Spleen (tissue), 11 donors: ENCODE measurements around the gene SPIRE1. TPM values are rescaled to one million over a fixed set of nuclear protein-coding genes. Genes with fewer than 3 reads are reported as not detected.

ENCODE experiments used
- DNase-seq: peaks from one replicate; pipeline ENCODE4 v3.0.0-alpha.2; 2020
- H3K27ac ChIP-seq, 8 donors: fragments of 200-600 bp; sonication (generic) in 7 of 8; 1 replicate in 4 of 8; 2 replicates in 4 of 8; pipeline versions ENCODE4 v1.5.0 to v1.8.0; 2016 to 2021; ENCODE audit warnings: inconsistent platforms in 4 of 8, mild to moderate bottlenecking in 4 of 8, moderate library complexity in 1 of 8
- H3K27me3 ChIP-seq, 7 donors: fragments of 200-600 bp; sonication (generic) in 6 of 7; replicated peaks in 1 of 7; 1 replicate in 4 of 7; 2 replicates in 3 of 7; pipeline versions ENCODE4 v1.5.0 to v1.8.0; 2016 to 2021; ENCODE audit warnings: inconsistent platforms in 3 of 7, mild to moderate bottlenecking in 1 of 7
- H3K36me3 ChIP-seq, 6 donors: fragments of 200-600 bp; sonication (generic) in 5 of 6; 1 replicate in 4 of 6; 2 replicates in 2 of 6; pipeline versions ENCODE4 v1.5.0 to v1.8.0; 2016 to 2021; ENCODE audit warnings: inconsistent platforms in 2 of 6
- H3K4me1 ChIP-seq, 6 donors: fragments of 200-600 bp; sonication (generic) in 5 of 6; 1 replicate in 3 of 6; 2 replicates in 3 of 6; pipeline versions ENCODE4 v1.5.0 to v1.8.0; 2016 to 2021; ENCODE audit warnings: inconsistent platforms in 3 of 6
- H3K4me3 ChIP-seq, 8 donors: fragments of 200-600 bp; sonication (generic) in 7 of 8; 1 replicate in 4 of 8; 2 replicates in 4 of 8; pipeline versions ENCODE4 v1.5.0 to v1.8.0; 2016 to 2021; ENCODE audit warnings: inconsistent platforms in 4 of 8, mild to moderate bottlenecking in 4 of 8, moderate library complexity in 2 of 8
- H3K9me3 ChIP-seq, 8 donors: fragments of 200-600 bp; sonication (generic) in 7 of 8; 1 replicate in 4 of 8; 2 replicates in 4 of 8; pipeline versions ENCODE4 v1.5.0 to v1.8.0; 2016 to 2021; ENCODE audit warnings: inconsistent platforms in 4 of 8
- POLR2A ChIP-seq, 3 donors: fragments of 450-650 bp; IDR thresholded peaks; one replicate each; pipeline ENCODE4 v1.5.1; 2017; ENCODE audit warnings: antibody characterized with exemption in 3 of 3, mild to moderate bottlenecking in 1 of 3
- POLR2AphosphoS5 ChIP-seq, 3 donors: sonication (generic); formaldehyde crosslinking; IDR thresholded peaks; one replicate each; pipeline ENCODE4 v1.5.1; 2017; ENCODE audit warnings: antibody characterized with exemption in 3 of 3
- WGBS, 5 donors: extraction: QIAGEN DNeasy Blood & Tissue Kit in 3 of 5; methylation state at CpG; one replicate each; pipeline versions ENCODE4 v1.1.5 to v1.1.7; 2013 to 2018; 5-methylcytosine and 5-hydroxymethylcytosine counted together
- intact Hi-C: fragments of 100-400 bp; cut with DNase I; formaldehyde crosslinking; loops from one replicate; pipeline ENCODE4 v1.15.0; 2023; ENCODE audit warnings: low total_unique reads
- polyA plus RNA-seq, 3 donors: library from polyadenylated mRNA; stranded (reverse); fragments of 200-250 nt; gene quantifications; one replicate each; pipeline ENCODE4 v1.2.1, GENCODE V29; 2013
- total RNA-seq, 7 donors: library from RNA; depleted of rRNA in 3 of 7; stranded (reverse); fragments of >200 nt in 3 of 7; fragmentation: NEBNext Ultra II Directional in 4 of 7; extraction: Animal tissue kit (Norgen Biotek cat#: 25700) in 4 of 7; gene quantifications; one replicate each; pipeline versions ENCODE4 v1.1.0 to v1.2.1, GENCODE V29; 2016 to 2021
- TF ChIP-seq, protein P1 (sequence below), 11 experiments: fragments of 200-600 bp in 7 of 11; fragments of 450-650 bp in 4 of 11; sonication (generic) in 4 of 11; IDR thresholded peaks in 8 of 11; conservative IDR thresholded peaks in 3 of 11; 1 replicate in 7 of 11; 2 replicates in 4 of 11; pipeline versions ENCODE4 v1.4.0 to v1.8.0; 2016 to 2021; ENCODE audit warnings: antibody characterized with exemption in 11 of 11, inconsistent platforms in 4 of 11, mild to moderate bottlenecking in 1 of 11
- donor health status: healthy with polysubstance abuse.
- donor health status: DM: no; HTN: no; CAD: no; lungs with moderate emphysema.
- donor health status: DM: no; HTN: no; CAD: no.
- donor health status: Bipolar disorder and iron deficiency.
- donor health status: healthy.
- donor health status: DM: no; HTN: no; CAD: no.
- donor health status: DM: yes; HTN: yes; CAD: no.

SPIRE1 gene
- total and polyA plus RNA-seq, 10 donors = 1.4 to 19.4 (median 11.1) TPM

GRCh38 chr18:12468445-12468844 lies 189.5 kb downstream of the SPIRE1 start:
- peaks cover 0 to 4% (median 0%) of the 10 kb centered on the region in 6 donors for H3K36me3 ChIP-seq
- H3K27me3 ChIP-seq = no peaks in the 10 kb centered on the region
- no peak overlapping the region for H3K4me3 ChIP-seq
- no peak overlapping the region for H3K27ac ChIP-seq
- 85 to 95% (median 88%) methylated on average over 4 of the region's 4 CpGs for WGBS, 5 donors
- H3K4me1 ChIP-seq = no peaks in the 10 kb centered on the region
- intact Hi-C loops = no loop called here
- no peak for DNase-seq
- TF ChIP-seq, protein P1, sequence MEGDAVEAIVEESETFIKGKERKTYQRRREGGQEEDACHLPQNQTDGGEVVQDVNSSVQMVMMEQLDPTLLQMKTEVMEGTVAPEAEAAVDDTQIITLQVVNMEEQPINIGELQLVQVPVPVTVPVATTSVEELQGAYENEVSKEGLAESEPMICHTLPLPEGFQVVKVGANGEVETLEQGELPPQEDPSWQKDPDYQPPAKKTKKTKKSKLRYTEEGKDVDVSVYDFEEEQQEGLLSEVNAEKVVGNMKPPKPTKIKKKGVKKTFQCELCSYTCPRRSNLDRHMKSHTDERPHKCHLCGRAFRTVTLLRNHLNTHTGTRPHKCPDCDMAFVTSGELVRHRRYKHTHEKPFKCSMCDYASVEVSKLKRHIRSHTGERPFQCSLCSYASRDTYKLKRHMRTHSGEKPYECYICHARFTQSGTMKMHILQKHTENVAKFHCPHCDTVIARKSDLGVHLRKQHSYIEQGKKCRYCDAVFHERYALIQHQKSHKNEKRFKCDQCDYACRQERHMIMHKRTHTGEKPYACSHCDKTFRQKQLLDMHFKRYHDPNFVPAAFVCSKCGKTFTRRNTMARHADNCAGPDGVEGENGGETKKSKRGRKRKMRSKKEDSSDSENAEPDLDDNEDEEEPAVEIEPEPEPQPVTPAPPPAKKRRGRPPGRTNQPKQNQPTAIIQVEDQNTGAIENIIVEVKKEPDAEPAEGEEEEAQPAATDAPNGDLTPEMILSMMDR (IDR thresholded peaks at IDR 0.05 in 8 of 11, conservative IDR thresholded peaks at IDR 0.05 in 3 of 11) = no peak
- TF ChIP-seq POLR2AphosphoS5 (IDR thresholded peaks at IDR 0.05) (no peak), POLR2A (IDR thresholded peaks at IDR 0.05) (no peak)
- no peaks in the 10 kb centered on the region for H3K9me3 ChIP-seq

DNA sequence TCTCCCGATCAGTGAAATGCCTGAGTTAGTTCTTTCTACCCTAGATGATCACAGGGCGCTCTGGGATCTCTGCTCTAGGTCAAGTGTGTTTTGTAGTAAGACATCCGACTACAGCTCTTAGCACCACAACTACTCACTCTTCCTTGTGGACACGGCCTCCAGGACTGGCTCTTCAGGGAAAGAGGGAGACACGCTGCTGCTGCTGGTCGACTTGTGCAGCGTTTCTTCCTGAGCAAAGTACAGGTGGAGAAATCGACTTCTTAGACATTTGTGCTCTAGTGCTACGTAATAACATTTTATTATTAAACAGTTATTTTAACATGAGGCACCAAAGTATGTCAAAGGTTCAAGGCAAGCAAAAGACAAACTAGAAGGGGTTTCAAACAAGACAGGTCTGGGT lies 193.2 kb downstream of the SPIRE1 start:
- Histone ChIP-seq H3K4me1 (peaks cover 0 to 7% (median 2%) of the 10 kb centered on the region in 6 donors), H3K9me3 (no peaks in the 10 kb centered on the region), H3K27me3 (no peaks in the 10 kb centered on the region), H3K27ac (no peak overlapping the region), H3K36me3 (peaks cover 0 to 11% (median 0%) of the 10 kb centered on the region in 6 donors), H3K4me3 (no peak overlapping the region)
- WGBS, 5 donors = 94 to 96% (median 95%) methylated on average over 9 of the region's 9 CpGs
- DNase-seq = no peak
- intact Hi-C loops = no loop called here
- TF ChIP-seq POLR2AphosphoS5 (IDR thresholded peaks at IDR 0.05) (no peak), POLR2A (IDR thresholded peaks at IDR 0.05) (no peak)
- TF ChIP-seq, protein P1 (IDR thresholded peaks at IDR 0.05 in 8 of 11, conservative IDR thresholded peaks at IDR 0.05 in 3 of 11) = no peak

DNA sequence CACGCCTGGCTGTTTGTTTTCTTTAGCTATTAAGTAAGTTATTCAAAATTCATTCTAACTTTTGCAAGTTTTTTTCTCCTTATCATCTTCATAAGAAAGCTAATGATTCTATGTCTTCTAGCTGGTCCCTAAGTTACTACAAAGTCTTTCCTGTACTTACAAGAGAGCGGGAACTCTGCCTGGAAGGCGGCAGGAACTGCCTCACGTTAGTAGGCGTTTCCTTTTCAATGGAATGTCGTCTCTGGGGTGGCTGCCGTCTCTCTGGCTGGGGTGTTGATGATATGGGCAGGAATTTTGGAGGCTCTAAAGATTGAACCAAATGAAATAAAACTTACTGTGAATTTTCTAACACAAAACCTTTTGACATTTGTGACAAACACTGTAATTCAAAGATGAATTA lies 194.7 kb downstream of the SPIRE1 start:
- Histone ChIP-seq H3K27me3 (no peaks in the 10 kb centered on the region), H3K4me3 (no peak overlapping the region), H3K9me3 (no peaks in the 10 kb centered on the region), H3K27ac (no peak overlapping the region), H3K4me1 (peaks cover 0 to 7% (median 2%) of the 10 kb centered on the region in 6 donors), H3K36me3 (peaks cover 0 to 19% (median 0%) of the 10 kb centered on the region in 6 donors)
- no peak for DNase-seq
- intact Hi-C loops = no loop called here
- TF ChIP-seq POLR2AphosphoS5 (IDR thresholded peaks at IDR 0.05) = no peak
- TF ChIP-seq, protein P1 (IDR thresholded peaks at IDR 0.05 in 8 of 11, conservative IDR thresholded peaks at IDR 0.05 in 3 of 11) = no peak
- TF ChIP-seq POLR2A (IDR thresholded peaks at IDR 0.05) = no peak
- WGBS, 5 donors = 67 to 86% (median 75%) methylated on average over 7 of the region's 7 CpGs

DNA sequence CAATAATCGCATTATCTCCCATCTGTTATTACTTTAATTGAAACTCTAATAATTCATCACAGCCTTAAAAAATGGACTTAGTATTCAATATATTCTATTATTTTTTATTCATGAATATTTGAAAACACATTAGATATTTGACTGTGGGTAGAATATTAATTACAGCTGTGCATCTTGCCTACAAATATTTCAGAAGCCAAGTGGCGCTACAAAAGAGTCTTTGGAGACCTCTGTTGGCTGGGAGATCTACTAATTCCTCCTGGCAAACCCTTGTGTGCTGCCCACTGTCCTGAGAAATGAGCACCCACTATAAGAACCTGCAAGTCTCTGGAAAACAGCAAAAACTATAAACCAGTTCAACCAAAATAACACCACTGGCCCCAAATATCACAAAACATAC lies 195.7 kb downstream of the SPIRE1 start:
- no peaks in the 10 kb centered on the region for H3K27me3 ChIP-seq
- no peak for DNase-seq
- WGBS, 5 donors = 91 to 98% (median 94%) methylated on average over 2 of the region's 2 CpGs
- no peaks in the 10 kb centered on the region for H3K9me3 ChIP-seq
- no peak overlapping the region for H3K27ac ChIP-seq
- intact Hi-C loops = no loop called here
- peaks cover 0 to 19% (median 0%) of the 10 kb centered on the region in 6 donors for H3K36me3 ChIP-seq
- no peak overlapping the region for H3K4me3 ChIP-seq
- peaks cover 0 to 7% (median 2%) of the 10 kb centered on the region in 6 donors for H3K4me1 ChIP-seq
- no peak for TF ChIP-seq POLR2A (IDR thresholded peaks at IDR 0.05)
- TF ChIP-seq POLR2AphosphoS5 (IDR thresholded peaks at IDR 0.05) = no peak
- TF ChIP-seq, protein P1 (IDR thresholded peaks at IDR 0.05 in 8 of 11, conservative IDR thresholded peaks at IDR 0.05 in 3 of 11) = no peak
